IPS-NIHi11 (cell line): Measurements from ENCODE around the gene MBOAT7.
"Not testable (repeated sequence)": the region's sequence is repeated elsewhere in the genome, so short reads cannot be mapped to it uniquely, and the experiment has no call there.

Experiments
- DNase-seq: peaks from one replicate; pipeline ENCODE4 v3.0.0; 2012; ENCODE audit warnings: mixed read lengths, low spot score

MBOAT7 gene

DNA sequence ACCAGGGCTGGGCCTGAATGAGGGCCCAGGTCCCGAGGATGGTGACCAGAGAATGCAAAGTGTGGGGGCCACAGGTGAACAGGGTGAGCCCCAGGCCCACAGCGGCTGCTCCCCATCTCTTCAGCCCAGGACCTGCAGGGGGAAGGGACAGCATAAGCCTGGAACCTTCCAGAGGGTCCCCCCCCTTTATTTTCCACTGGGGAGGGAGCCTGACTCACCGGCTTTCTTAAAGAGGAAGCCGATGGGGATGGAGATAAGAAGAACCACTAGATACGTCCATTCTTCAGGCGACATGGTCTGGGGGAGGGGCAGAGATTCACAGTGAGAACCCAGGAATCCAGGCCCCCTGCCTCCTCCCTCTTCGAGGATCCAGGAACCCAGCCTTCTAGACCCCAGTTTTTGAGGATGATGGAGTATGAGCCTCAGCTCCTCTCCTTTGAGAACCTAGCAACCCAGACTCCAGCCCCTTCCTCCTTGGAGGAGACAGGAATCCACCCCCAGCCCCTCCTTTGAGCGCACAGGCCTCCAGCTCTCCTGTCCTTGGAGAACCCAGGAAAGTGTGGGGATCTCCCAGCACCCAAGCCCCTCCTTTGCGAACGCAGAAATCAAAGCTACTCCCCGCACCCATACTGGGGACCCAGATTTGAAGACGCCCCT is 1.0 kb downstream of the MBOAT7 start:
- DNase-seq, result no peak

DNA sequence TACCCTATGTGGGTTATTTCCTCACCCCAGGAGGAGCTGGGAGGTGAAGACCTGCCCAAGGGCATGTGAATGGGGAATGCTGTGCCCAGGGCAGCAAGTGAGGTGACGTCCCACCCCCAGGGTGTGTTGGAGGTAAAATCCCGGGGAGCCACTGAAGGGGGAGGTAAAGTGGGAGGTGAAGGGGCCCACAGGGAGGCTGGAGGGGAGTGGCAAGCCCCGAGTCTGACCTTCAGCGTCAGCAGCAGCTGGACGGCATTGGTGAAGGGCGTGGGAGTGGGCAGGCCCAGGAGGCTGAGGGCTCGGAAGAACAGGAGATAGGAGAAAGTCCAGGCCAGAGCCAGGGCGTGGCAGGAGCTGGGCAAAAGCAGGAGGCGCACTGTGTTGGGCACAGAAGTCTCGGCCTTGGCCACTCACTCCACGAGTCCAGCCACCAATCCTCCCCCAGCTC is 2.4 kb downstream of the MBOAT7 start:
- DNase-seq, result no peak

DNA sequence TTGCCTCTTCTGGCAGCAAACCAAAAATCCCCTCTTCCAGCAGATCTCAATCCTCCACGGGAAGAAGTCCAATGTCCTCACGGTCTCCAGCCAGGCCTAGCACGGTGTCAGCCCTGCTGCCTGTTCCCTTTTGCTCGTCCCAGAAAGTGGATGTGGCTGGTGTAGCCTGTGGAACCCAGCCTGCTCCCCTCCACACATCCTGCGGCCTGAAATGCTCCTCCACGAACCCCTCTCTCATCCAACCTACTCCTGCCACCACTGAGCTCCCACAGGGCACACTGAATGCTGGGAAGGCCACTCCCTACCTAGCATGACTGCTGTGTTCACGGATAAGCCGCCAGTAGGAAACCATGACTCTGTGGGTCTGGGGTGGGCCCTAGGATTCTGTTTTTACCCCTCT is 3.0 kb downstream of the MBOAT7 start:
- DNase-seq, result no peak

DNA sequence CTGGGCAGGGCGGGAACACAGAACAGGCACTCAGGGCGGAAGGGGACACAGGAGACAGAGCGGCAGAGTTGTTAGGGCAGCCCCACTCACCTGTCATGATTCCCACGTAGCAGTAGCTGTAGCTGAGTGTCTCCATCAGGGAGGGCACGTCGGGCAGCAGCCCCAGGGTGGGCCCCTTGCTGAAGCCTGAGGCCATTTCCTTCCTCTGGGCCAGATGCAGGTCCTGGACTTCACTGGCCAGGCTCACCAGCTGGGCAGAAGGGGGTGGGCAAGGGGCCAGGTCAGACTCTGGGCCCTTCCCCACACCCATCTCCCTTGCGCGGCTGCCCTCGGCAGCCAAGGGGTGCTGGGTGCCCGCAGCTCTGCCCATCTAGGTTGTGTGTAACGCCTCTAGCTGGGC is 5.9 kb downstream of the MBOAT7 start:
- DNase-seq, result no peak

DNA sequence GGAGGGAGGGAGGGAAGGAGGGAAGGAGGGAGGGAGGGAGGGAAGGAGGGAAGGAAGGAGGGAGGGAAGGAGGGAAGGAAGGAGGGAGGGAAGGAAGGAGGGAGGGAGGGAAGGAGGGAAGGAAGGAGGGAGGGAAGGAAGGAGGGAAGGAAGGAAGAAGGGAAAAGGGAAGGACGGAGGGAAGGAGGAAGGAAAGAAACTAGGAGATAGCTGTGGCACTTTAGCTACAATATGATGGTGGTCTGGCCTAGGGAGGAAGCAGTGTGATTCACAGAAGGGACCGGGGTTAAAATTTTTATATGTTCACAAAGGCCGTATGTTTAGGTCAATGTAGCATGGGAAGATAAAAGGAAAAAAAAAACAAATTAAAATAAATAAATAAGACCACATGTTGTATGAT is 7.5 kb downstream of the MBOAT7 start:
- not testable (repeated sequence) for DNase-seq

DNA sequence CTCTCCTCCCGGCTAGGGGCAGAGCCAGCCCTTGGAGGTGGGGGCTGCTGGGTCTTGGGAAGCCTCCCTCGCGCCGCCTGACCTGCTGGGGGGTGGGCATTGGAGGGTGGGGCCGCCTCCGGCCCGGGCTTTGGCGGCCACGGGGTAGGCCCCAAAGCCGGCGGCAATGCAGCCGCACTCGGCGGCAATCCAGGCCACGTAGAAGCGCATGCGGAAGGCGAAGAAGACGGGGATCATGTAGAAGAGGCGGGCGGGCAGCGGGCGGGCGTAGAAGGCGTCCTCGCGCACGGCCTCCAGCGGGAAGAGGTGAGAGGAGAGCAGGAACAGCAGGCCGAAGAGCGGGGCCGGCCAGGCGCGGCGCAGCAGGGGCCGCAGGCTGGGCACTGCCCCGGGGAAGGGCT is 8.7 kb downstream of the MBOAT7 start:
- DNase-seq, result no peak

DNA sequence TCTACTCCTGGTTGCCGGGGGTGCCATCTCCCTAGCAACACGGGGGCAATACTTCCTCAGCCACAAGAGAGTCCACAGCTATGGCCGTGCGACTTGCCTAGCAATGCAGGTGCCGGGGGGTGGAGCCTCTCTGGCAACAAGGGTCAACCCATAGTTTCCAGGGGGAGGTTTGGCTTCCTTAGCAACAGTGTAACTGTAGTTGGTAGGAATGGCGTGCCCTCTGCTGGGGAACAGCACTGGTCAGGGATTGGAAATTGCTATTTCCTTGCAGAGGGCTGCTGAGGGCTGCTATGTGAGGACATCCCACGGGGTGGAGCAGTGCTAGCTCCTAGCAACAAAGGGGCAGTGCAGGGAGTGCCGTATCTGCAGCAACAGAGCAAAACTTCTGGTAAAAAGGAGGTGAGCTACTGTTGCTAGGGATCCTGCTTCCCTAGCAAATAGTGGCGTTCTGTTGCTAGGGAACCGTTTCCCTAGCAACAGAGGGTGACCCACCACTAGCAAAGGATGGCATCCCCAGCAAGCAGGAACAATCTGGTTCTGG is 9.4 kb downstream of the MBOAT7 start:
- DNase-seq, result peak; percentile 77

DNA sequence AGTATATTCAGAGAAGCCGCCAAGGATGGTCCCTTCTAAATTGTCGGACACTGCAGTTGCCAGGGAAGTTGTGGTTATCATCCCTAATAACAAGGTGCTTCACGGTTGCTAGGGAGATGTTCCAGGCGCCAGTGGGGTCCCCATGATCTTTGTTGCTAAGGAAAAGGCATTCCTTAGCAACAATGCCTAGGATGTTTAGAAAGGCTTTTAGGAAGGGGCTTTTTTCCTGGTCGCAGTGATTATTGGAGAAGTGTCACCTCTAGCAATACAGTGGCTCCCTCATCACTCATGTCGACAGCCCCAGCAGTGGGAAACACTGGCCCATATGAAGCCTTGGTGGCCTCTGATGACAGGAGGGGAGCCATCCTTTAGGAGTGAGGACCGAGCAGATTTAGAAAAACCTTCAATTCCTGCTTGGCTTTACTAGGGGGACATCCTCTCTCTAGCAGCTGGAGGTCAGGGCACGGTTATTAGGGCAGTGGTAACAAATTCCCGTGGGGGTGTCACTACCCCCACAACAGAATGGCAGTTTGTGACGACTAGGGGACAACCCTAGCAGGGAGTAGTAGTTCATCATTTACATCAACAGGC is 10.0 kb downstream of the MBOAT7 start:
- no peak for DNase-seq

DNA sequence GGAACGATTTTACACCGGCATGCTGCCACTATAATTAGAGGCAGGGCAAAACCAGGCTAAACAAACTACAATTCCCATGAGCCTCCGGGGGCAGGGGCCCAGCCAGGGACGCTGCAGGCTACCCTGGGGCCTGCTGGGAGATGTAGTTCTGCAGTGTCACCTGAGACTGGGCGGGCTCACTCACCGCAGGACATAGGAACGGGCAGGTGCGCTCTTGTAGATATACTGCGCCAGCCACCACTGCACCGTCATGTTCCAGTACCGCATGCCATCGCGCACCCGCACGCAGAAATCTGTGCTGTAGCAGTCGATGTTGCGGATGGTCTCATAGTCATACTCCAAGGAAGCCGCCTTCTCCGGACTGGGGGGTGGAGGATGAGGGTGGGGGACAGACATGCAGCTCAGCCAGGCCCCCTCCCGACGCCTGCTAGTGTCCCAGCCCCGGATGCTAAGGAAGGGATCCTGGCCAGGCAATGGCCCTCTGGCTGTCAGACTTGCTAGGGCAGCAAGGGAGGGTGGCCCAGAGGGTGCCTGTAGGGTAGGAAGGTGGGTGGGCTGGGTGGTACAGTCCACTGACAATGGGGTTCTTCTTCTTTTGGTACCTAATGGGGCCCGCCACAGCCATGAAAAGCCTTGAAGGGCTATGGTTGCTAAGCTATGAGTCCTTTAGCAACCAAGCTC is 10.7 kb downstream of the MBOAT7 start:
- peak; percentile 66 for DNase-seq

DNA sequence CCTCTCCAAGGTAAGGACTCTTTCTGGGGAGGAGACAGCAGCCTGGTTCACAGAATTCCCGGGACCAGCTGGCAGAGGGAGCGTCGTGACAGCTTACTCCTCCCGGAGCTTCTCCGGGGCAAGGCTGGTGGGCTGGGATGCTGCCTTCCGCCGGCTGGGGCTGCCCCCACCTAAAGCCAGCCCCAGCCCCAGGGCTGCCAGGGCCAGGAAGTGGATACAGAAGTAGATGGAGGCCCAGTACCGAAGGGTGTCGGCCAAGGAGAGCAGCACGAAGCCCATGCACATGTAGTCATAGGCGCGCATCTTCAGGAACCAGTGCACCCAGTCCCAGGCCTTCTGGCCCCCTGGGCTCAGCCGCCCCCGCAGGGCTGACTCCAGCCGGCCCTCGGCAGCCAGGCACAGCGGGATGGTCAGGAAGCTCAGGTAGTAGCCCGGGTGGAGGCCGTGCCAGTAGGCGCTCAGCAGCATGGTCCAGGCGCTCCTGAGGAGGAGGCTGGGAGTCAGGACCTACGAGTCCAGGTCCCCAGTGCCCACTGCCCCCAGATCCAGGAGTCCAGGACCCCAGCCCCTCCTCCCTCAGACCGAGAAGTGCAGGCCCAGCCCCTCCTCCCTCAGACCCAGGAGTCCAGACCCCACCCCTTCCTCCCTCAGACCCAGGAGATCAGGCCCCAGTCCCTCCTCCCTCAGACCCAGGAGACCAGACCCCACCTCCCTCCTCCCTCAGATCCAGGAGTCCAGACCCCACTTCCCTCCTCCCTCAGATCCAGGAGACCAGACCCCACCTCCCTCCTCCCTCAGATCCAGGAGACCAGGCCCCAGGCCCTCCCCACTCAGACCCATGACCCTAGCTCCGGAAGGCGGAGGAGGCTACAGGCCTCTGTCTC is 15.2 kb downstream of the MBOAT7 start:
- DNase-seq, result no peak

DNA sequence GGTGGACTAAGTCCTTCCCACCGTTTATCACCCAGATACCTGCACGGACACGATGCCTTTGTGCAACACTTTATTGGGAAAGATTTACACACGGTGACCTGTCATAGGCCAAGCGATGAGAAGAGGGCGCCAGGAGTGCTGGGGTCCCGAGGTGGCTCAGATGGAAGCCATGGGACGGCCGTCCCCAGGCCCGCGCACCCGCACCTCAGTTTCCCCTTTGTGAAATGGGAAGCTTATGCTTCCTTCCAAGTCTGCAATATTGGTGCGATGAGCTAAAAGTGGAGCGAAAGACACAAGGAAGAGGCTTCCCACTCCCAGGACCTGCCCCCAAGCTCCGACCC is 16.1 kb downstream of the MBOAT7 start:
- DNase-seq, result no peak

DNA sequence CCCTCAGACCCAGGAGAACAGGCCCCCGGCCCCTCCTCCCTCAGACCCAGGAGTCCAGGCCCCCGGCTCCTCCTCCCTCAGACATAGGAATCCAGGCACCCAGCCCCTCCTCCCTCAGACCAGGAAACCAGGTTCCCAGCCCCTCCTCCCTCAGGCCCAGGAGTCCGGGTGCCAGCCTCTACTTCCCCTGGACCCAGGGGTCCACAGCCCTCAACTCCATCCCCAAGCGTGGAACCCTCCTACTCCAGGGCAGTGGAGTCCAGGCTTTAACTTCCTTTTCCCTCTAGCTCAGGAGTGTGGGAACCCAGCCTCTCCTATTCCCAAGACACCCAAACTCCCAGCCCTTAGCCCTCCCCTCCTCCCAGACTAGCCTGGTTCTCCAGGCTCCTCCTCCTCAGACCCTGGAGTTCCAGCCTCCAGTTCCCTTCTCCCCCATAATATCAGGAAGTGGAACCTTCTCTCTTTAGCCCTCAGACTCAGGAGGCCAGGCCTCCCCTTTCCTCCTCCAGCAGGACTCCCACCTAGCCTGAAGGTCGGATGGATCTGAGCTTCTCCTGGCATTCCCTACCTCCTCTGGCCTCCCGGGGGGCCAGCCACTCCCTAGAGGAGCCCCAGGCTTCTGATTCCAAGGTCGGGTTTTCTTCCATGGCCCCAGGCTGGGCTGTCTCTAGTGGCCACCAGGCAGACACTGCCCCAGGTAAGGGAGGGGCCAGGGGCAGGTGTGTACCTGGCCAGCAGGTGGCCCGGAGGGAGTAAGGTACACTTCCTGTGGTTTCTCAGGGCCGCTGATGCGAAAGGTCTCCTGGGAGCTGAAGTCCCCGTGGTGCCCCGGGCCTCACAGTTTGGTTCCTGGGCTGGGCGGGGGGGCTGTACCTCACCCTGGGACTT is 16.7 kb downstream of the MBOAT7 start, which contains the start of gene TMC4:
Gene TMC4 (minus strand): TSS at position 690 of the 888 bp plus-strand sequence. CDS start 43 bp downstream, at position 647.
- DNase-seq, result peak; percentile 84

DNA sequence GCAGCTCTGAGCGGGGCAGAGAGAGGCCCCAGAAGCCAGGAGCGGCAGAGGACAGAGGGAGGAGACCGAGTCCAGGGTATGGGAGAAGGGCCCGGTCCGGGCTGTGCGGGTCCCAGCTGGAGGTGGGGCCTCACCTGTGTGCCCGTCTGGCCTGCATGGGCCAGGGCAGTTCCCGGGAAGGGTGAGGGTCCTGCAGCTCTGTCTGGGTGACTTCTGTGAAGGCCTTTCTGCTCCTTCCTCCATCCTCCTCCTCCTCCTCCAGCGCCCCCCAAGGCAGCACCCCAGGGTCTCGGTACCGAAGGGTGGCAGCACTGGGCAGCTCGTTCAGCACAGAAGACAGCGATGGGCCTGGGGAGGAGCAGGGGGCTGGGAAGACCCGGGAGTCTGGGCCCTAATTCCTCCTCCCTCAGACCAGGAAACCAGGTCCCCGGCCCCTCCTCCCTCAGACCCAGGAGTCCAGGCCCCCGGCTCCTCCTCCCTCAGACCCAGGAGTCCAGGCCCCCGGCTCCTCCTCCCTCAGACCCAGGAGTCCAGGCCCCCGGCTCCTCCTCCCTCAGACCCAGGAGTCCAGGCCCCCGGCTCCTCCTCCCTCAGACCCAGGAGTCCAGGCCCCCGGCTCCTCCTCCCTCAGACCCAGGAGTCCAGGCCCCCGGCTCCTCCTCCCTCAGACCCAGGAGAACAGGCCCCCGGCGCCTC is 17.5 kb downstream of the MBOAT7 start:
- not testable (repeated sequence) for DNase-seq

DNA sequence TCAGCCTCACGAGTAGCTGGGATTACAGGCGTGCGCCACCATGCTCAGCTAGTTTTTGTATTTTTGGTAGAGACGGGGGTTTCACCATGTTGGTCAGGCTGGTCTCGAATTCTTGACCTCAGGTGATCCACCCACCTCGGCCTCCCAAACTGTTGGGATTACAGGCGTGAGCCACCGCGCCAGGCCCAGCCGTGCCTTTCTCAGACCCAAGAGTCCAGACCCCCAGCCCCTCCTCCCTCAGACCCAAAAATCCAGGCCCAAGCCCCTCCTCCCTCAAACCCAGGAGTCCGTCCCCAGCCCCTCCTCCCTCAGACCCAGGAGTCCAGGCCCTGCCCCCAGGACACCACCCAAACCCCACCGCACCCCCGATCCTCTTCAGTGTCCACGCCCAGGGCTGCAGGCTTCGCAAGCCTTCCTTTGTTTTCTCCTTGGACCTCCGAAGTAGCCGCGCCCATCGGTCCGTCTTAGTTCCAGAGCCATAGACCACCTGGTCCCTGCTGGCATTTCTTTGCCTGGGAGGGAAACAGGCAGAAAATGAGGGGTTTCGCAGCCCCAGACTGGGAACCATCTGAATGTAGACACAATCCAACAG is 20.1 kb downstream of the MBOAT7 start:
- DNase-seq, result no peak

DNA sequence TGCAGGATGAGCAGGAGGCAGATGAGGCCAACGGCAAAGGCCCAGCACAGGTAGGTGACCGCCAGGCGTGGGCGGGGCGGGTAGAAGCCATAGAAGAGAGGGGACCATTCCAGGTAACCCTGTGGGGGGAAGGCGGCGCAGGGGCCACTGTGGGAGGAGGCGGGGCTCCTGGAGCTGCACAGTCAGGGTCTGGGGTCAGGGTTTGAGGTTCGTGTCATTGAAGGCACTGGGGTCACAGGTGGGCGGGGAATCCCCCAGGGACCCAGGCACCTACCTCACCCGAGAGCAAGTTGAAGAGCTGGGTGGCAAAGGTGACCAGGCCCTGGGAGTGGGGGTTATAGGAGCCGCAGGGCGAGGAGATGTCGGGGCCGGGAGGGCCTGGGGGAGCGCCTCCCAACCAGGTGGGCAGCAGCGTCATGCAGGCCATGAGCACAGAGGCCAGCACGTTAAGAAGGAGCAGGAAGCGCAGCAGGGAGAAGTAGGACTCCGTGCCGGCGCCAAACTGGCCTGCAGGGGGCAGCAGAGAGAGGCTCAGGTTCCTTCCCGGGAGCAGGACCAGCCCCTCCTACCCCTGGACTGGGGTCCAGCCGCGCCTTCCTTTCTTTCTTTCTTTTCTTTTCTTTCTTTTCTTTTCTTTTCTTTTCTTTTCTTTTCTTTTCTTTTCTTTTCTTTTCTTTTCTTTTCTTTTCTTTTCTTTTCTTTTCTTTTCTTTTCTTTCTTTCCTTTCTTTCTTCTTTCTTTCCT is 21.0 kb downstream of the MBOAT7 start:
- DNase-seq, result peak; percentile 89

DNA sequence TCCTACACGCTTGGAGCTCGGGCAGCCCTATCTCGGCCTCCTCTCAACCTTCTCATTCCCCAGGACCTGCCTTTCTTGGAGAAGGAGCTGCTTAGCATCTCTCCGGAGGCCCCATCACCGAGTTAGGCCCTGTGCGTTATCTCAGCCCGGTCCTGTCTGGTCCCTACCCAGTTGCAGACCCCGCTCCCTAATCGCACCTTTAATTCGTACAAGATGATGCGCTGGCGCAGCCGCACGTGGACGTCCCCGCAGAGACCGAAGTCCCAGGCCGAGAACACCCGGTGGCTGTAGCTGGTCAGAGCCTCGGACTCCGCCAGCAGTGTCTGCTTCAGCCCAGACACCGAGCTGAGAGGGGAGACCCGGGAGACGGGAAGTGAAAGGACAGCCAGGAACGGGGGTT is 24.2 kb downstream of the MBOAT7 start:
- DNase-seq, result no peak

DNA sequence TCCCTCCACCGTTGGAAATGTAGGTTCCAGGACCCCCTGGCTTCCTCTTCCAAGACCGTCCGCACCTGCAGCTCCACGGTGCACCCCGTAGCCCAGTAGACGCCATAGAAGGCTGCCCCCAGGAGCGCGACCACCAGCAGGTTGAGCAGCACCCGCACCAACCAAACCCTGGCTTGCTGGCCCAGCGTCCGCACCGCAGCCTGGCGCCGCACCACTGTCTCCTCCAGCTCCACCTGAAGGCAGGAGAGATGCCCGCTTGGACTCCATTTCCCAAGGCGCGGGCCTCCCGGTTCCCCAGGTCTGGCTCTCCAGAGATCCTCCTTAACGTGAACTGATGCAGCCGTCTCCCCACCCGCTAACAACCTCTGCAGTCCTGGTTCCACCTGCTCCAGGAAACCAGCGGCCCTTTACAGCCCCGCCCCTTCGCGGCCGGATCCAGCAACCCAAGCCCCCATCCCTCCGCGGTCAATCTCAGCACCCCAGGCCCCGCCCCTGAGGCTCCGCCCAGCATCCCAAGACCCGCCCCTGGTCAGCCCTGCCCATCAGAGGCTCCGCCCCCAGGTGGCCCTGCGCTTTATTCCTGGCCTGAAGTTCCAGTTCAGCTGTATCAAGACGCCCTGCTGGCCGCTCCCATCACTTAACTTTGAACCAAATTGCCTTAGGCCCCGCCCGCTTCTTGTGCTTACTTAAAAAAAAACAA is 24.9 kb downstream of the MBOAT7 start:
- peak; percentile 82 for DNase-seq

DNA sequence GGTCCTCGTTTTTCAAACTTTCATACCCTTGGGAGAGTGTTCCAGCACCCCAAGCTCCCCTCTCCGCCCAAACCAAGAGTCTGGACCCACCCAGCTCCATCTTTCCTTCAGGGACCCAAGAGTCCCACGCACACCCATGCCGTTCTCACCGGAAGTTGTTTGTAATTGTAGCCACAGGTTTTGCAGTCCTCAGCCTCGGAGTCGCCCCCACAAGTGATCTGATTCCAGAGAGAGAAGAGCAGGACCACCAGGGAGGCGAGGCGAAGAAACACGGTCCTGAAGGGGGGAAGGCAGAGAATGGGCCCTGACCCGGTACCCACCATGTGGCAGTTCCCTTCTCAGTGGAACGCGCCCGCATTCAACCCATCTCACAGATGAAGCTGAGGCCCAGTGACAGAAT is 26.5 kb downstream of the MBOAT7 start:
- DNase-seq, result no peak
